GM23338 (cell line): ENCODE results near the gene SLC3A2. TPM values are rescaled to one million over a fixed set of nuclear protein-coding genes. Genes with fewer than 3 reads are reported as not detected.

Experiments used
- ATAC-seq: fragments of 200-7000 bp; cut with Tn5 transposase; 3 replicates; pipeline ENCODE4 v1.9.1; 2020
- DNase-seq: peaks from one replicate; pipeline ENCODE4 v3.0.0-alpha.2; 2015; ENCODE audit warnings: low spot score
- H2AFZ ChIP-seq: fragments of 200-600 bp; sonication (generic); 2 replicates; pipeline ENCODE4 v1.8.0; 2016; ENCODE audit warnings: antibody characterized with exemption, mild to moderate bottlenecking, moderate library complexity
- H3F3A ChIP-seq: fragments of 200-600 bp; sonication (generic); replicated peaks from 2 replicates; pipeline ENCODE4 v1.8.0; 2017; ENCODE audit warnings: antibody characterized with exemption, mixed run types, low read depth
- H3K27ac ChIP-seq: fragments of 200-600 bp; sonication (generic); 2 replicates; pipeline ENCODE4 v1.6.1; 2016; ENCODE audit warnings: low read depth
- H3K27me3 ChIP-seq: fragments of 200-600 bp; sonication (generic); 2 replicates; pipeline ENCODE4 v1.8.0; 2016; ENCODE audit warnings: mild to moderate bottlenecking, mixed run types, moderate library complexity; ENCODE audit not compliant: insufficient read depth
- H3K36me3 ChIP-seq: fragments of 200-600 bp; sonication (generic); 2 replicates; pipeline ENCODE4 v1.8.0; 2016; ENCODE audit warnings: mild to moderate bottlenecking; ENCODE audit not compliant: insufficient read depth
- H3K4me1 ChIP-seq: fragments of 200-600 bp; sonication (generic); 2 replicates; pipeline ENCODE4 v1.8.0; 2016; ENCODE audit warnings: mild to moderate bottlenecking, moderate library complexity; ENCODE audit not compliant: insufficient read depth
- H3K4me2 ChIP-seq: fragments of 200-600 bp; sonication (generic); 2 replicates; pipeline ENCODE4 v1.7.1; 2017; ENCODE audit warnings: mixed run types
- H3K4me3 ChIP-seq: fragments of 200-600 bp; sonication (generic); 2 replicates; pipeline ENCODE4 v1.6.1; 2016; ENCODE audit warnings: mixed run types
- H3K79me2 ChIP-seq: fragments of 200-600 bp; sonication (generic); replicated peaks from 2 replicates; pipeline ENCODE4 v1.8.0; 2017; ENCODE audit warnings: mild to moderate bottlenecking; ENCODE audit not compliant: insufficient read depth
- H3K9me2 ChIP-seq: fragments of 200-600 bp; sonication (generic); 2 replicates; pipeline ENCODE4 v1.8.0; 2017; ENCODE audit not compliant: insufficient read depth
- H4K20me1 ChIP-seq: fragments of 200-600 bp; sonication (generic); replicated peaks from 2 replicates; pipeline ENCODE4 v1.8.0; 2017; ENCODE audit warnings: mild to moderate bottlenecking; ENCODE audit not compliant: insufficient read depth
- H3K27ac Mint-ChIP-seq: 2 replicates; pipeline ENCODE4 v1.8.0; 2020; ENCODE audit warnings: inconsistent platforms, mild to moderate bottlenecking, moderate library complexity, mixed read lengths
- H3K27me3 Mint-ChIP-seq: 3 replicates; pipeline ENCODE4 v1.8.0; 2022; ENCODE audit warnings: low read depth, mild to moderate bottlenecking, moderate library complexity, mixed read lengths, inconsistent platforms; ENCODE audit not compliant: insufficient read depth, poor library complexity
- H3K36me3 Mint-ChIP-seq: 3 replicates; pipeline ENCODE4 v1.8.0; 2021; ENCODE audit warnings: low read depth, mild to moderate bottlenecking, inconsistent platforms, moderate library complexity, mixed read lengths
- H3K4me1 Mint-ChIP-seq: 3 replicates; pipeline ENCODE4 v1.8.0; 2020; ENCODE audit warnings: mild to moderate bottlenecking, inconsistent platforms, mixed read lengths
- H3K4me3 Mint-ChIP-seq: 3 replicates; pipeline ENCODE4 v1.8.0; 2021; ENCODE audit warnings: moderate library complexity, mild to moderate bottlenecking, inconsistent platforms, mixed read lengths
- H3K9me3 Mint-ChIP-seq: 3 replicates; pipeline ENCODE4 v1.8.0; 2020; ENCODE audit warnings: moderate library complexity, mild to moderate bottlenecking, inconsistent platforms, mixed read lengths
- CREB1 ChIP-seq: fragments of 250-450 bp; sonication (Bioruptor Pico); IDR thresholded peaks from 2 replicates; pipeline ENCODE4 v1.5.0; 2020; ENCODE audit warnings: low read depth, mild to moderate bottlenecking, moderate library complexity
- CTCF ChIP-seq, 2 experiments: fragments of 200-600 bp in 1 of 2; sonication (generic) in 1 of 2; conservative IDR thresholded peaks; 2 replicates each; pipeline versions ENCODE4 v1.5.1 to v1.6.1; 2016 to 2017; ENCODE audit warnings: antibody characterized with exemption in 2 of 2, low read depth in 2 of 2, mild to moderate bottlenecking in 2 of 2, moderate library complexity in 1 of 2
- ETS1 ChIP-seq: IDR thresholded peaks from 2 replicates; pipeline ENCODE4 v1.6.1; 2016; ENCODE audit warnings: antibody characterized with exemption
- EZH2phosphoT487 ChIP-seq: fragments of 200-600 bp; sonication (generic); IDR thresholded peaks from one replicate; pipeline ENCODE4 v1.8.1; 2018; ENCODE audit warnings: antibody characterized with exemption; ENCODE audit not compliant: unreplicated experiment
- JUNB ChIP-seq: IDR thresholded peaks from one replicate; pipeline ENCODE4 v1.6.1; 2016; ENCODE audit warnings: antibody characterized with exemption; ENCODE audit not compliant: unreplicated experiment
- NANOG ChIP-seq: IDR thresholded peaks from 2 replicates; pipeline ENCODE4 v1.6.1; 2016; ENCODE audit warnings: antibody characterized with exemption, borderline replicate concordance
- POLR2AphosphoS5 ChIP-seq: IDR thresholded peaks from 2 replicates; pipeline ENCODE4 v1.6.1; 2016; ENCODE audit warnings: antibody characterized with exemption, low read depth
- REST ChIP-seq: IDR thresholded peaks from one replicate; pipeline ENCODE4 v1.6.1; 2018; ENCODE audit warnings: antibody characterized with exemption; ENCODE audit not compliant: unreplicated experiment
- STAT1 ChIP-seq: IDR thresholded peaks from one replicate; pipeline ENCODE4 v1.6.1; 2016; ENCODE audit warnings: antibody characterized with exemption; ENCODE audit not compliant: unreplicated experiment
- ZNF114 ChIP-seq: fragments of 250-450 bp; sonication (Bioruptor Pico); IDR thresholded peaks from 2 replicates; pipeline ENCODE4 v1.5.0; 2020; ENCODE audit warnings: mild to moderate bottlenecking, moderate library complexity
- ZNF331 ChIP-seq: fragments of 250-450 bp; sonication (Bioruptor Pico); IDR thresholded peaks from 2 replicates; pipeline ENCODE4 v1.5.0; 2020; ENCODE audit warnings: low read depth, mild to moderate bottlenecking, moderate library complexity
- polyA plus RNA-seq: library from polyadenylated mRNA; unstranded; fragments of >200 nt; fragmentation: Nextera tagmentation; extraction: Ambion mirVana; gene quantifications from 2 replicates; pipeline ENCODE4 v1.2.1, GENCODE V29; 2016
- total RNA-seq: library from RNA; depleted of rRNA; stranded (reverse); fragments of >200 nt; shearing (Covaris generic); gene quantifications from 2 replicates; pipeline ENCODE4 v1.2.3, GENCODE V29; 2014

SLC3A2 gene
- total and polyA plus RNA-seq, 2 experiments from 2014 or later = 240 to 425 TPM

- TF ChIP-seq EZH2phosphoT487 (no peak), ETS1 (no peak), JUNB (no peak), NANOG (no peak), STAT1 (no peak), ZNF331 (CRISPR knock-in tag) (no peak), REST (no peak), CREB1 (no peak), ZNF114 (CRISPR knock-in tag) (no peak), POLR2AphosphoS5 (no peak)
Observed at GRCh38 chr11:62846177-62846576, 34.5 kb upstream of the SLC3A2 start (continued).

GRCh38 chr11:62847767-62848314, 32.9 kb upstream of the SLC3A2 start:
- no peaks in the 10 kb centered on the region for H3K27me3 ChIP-seq
- peaks cover 11% of the 10 kb centered on the region for H3K36me3 ChIP-seq
- peaks cover 32% of the 10 kb centered on the region for H3K36me3 Mint-ChIP-seq
- ATAC-seq = no peak
- no peak overlapping the region for H3K4me3 ChIP-seq
- no peaks in the 10 kb centered on the region for H4K20me1 ChIP-seq
- H2AFZ ChIP-seq = no peak overlapping the region
- H3K27me3 Mint-ChIP-seq = peaks cover 35% of the 10 kb centered on the region
- H3K4me1 ChIP-seq = peaks cover 8% of the 10 kb centered on the region; the same call in 1 of the 2 replicates
- H3K27ac ChIP-seq = no peak overlapping the region
- peaks cover 20% of the 10 kb centered on the region for H3K4me1 Mint-ChIP-seq
- H3K27ac Mint-ChIP-seq = no peak overlapping the region
- no peak overlapping the region; the same call in 2 of the 3 replicates for H3K4me3 Mint-ChIP-seq
- DNase-seq = no peak
- H3K79me2 ChIP-seq = peaks cover 5% of the 10 kb centered on the region
- H3K4me2 ChIP-seq = no peak overlapping the region
- no peaks in the 10 kb centered on the region for H3K9me2 ChIP-seq
- peaks cover 38% of the 10 kb centered on the region for H3F3A ChIP-seq
- peaks cover 21% of the 10 kb centered on the region for H3K9me3 Mint-ChIP-seq
- no peak for TF ChIP-seq ZNF114 (CRISPR knock-in tag)
- no peak for TF ChIP-seq REST
- no peak for TF ChIP-seq POLR2AphosphoS5
- TF ChIP-seq EZH2phosphoT487 = no peak
- no peak for TF ChIP-seq ZNF331 (CRISPR knock-in tag)
- no peak for TF ChIP-seq STAT1
- no peak for TF ChIP-seq CTCF (conservative IDR thresholded peaks at IDR 0.05; ENCODE audit: low read depth in 2 of 2)
